GM10266 (cell line): ENCODE results near the gene ERP27.

Source experiments
- DNase-seq: peaks from one replicate; pipeline ENCODE4 v3.0.0; 2012; ENCODE audit errors: extremely low spot score
- TF ChIP-seq, protein P1 (sequence below): IDR thresholded peaks from 2 replicates; pipeline ENCODE4 v1.5.1; 2012; ENCODE audit warnings: mild to moderate bottlenecking, low read depth; ENCODE audit not compliant: control insufficient read depth, insufficient read depth; ENCODE audit errors: missing control alignments

ERP27 gene

DNA sequence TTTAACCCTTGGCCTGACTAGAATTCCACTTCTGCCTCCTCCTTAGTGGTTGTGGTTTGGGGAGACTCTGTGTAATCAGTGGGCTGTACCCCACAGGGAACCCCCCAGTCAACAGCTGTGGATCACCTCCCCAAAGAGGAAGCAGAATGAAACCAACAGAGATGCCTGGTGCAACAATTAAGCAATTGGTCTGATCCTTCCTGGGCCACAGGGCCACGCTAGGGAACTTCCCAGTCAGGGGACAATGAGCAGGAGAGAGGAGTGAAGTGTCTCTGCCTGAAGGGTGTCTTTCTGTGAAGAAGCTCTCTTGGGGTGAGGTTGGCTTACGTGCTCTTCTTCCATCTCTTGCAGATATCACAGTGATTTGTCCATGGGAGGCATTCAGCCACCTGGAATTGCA is 42.7 kb upstream of the ERP27 start:
- TF ChIP-seq, protein P1, sequence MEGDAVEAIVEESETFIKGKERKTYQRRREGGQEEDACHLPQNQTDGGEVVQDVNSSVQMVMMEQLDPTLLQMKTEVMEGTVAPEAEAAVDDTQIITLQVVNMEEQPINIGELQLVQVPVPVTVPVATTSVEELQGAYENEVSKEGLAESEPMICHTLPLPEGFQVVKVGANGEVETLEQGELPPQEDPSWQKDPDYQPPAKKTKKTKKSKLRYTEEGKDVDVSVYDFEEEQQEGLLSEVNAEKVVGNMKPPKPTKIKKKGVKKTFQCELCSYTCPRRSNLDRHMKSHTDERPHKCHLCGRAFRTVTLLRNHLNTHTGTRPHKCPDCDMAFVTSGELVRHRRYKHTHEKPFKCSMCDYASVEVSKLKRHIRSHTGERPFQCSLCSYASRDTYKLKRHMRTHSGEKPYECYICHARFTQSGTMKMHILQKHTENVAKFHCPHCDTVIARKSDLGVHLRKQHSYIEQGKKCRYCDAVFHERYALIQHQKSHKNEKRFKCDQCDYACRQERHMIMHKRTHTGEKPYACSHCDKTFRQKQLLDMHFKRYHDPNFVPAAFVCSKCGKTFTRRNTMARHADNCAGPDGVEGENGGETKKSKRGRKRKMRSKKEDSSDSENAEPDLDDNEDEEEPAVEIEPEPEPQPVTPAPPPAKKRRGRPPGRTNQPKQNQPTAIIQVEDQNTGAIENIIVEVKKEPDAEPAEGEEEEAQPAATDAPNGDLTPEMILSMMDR, result no peak
- no peak for DNase-seq

DNA sequence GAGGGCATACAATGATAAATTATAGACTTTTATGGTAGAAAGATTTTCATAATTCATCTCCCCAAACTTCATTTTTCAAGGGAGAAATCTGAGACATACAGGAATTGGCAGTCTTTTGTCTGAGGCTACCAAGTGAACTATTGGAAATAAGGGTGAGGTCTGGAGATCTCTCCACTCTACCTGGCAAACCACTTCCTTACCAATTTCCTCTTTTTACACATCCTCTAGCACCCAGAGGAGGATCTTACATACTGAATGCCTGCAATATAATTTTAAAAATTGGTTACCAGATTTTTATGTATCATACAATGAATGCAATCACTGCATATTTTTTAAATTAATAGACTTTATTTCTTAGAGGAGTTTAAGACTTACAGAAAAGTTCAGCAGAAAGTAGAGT is 41.1 kb upstream of the ERP27 start:
- no peak for DNase-seq
- TF ChIP-seq, protein P1, result no peak

DNA sequence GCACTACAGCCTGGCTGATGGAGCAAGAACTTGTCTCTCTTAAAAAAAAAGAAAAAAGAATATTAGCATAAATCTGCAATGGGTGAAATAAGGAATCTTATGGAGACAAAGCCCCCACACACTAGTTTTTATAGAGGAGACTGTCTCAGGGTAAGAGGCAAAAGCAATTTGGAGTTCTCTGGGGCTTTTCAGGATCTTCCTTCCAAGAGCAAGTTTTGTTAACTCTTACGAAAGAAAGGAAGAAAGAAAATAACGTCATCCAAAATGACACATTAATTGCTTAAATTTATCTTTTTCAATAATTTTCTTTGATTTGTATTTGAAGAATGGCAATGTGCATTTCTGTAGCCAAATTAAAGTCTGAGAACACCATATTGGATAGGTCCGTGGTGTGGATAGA is 38.3 kb upstream of the ERP27 start:
- DNase-seq, result no peak
- TF ChIP-seq, protein P1, result no peak

DNA sequence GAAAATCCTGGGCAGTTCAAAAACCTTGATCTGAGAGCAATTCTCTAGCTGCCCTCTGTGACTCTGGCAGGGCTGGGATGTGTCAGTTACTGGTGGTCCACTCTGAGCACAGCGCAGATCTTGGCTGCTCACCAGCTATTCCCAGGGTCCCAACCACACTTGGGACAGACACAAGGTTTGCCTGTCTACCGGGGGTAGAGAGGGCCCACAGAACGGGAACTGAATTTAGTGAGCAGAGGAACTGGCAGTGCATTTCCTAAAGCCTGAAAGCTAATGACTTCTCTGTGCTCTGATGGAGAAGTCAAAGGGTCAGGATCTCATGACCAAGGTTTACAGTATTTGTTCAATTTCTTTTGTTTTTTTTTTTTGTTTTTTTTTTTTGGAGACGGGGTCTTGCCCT is 37.1 kb upstream of the ERP27 start:
- TF ChIP-seq, protein P1, result no peak
- DNase-seq, result no peak

DNA sequence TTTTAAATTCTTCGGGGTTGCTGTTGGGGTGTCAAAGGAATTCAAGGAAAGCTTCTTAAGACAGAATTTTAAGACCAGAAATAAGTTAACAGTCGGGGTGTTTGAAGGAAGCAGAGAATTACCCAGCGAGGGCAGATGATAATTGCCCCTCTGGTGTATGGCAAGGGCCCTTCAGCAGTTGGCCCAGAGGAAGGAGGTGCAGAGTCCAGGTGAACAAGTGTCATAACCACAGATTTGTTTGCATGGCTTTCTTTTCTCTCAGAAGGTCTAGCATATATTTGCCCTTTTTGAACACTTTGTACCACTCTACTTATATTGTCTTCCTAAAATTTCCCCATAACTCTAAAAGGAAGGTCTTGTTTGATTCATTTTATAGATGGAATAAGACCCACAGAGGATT is 36.3 kb upstream of the ERP27 start:
- TF ChIP-seq, protein P1, result no peak
- no peak for DNase-seq

DNA sequence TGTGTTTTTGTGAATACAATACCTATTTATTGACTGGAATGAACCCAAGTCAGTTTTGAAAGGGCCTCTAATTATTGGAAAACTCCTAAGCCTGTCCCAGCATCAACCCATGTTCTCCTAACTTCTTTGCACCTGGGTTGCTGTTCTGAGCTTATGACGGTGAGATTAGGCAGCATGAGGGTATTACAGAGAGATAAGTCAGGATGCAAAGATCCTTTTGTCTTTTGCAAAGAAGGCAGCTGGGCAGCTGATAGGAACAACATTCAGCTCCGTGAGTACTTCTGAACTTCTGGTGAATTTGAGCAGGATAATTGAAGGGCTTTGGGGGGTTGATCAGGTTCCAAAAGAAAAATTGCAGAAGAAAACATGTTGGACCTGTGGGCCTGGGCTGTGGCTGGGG is 34.5 kb upstream of the ERP27 start, which contains the start of gene PDE6H:
TSS of gene PDE6H (plus strand) at position 227 of the 400 bp plus-strand sequence. CDS start 4,971 bp downstream, outside the sequence.
- TF ChIP-seq, protein P1, result no peak
- no peak for DNase-seq

DNA sequence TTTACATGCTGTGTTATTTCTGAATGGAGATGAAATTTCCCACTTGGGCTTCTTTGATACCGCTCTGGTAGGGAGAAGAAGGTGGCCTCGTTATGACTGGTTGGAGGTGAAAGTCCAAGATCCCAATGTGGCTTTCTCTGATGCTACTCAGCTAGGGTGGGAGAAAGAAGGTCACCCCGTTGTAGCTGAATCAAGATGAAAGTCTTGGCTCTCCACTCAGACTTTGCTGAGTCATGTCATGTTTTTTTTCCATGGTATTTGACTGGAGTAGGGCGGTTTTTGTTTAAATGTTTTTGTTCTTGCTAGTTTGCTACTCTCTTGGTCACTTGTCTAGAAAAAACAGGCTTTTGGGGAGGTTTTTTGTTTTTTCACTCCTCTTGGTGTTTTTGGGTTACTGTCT is 32.1 kb upstream of the ERP27 start:
- DNase-seq, result no peak
- TF ChIP-seq, protein P1, result no peak
